GM12878 (cell line): ENCODE data around the gene RPL37A. TPM values are rescaled to one million over a fixed set of nuclear protein-coding genes. Genes with fewer than 3 reads are reported as not detected.

ENCODE experiments used
- ATAC-seq: fragments of 200-7000 bp; cut with Tn5 transposase; 3 replicates; pipeline ENCODE4 v1.9.1; 2020; ENCODE audit warnings: mild to moderate bottlenecking, moderate library complexity
- BruUV-seq: library from RNA; stranded (reverse); fragments of 400-500 nt; replicated peaks from 2 replicates; lab custom pipeline; 2021; lab: Mats Ljungman, UMichigan
- CTCF ChIA-PET: fragments of 300-600 bp; sonication (Branson Sonifier 250); formaldehyde crosslinking; extraction: SDS; loops from one replicate; lab custom pipeline; 2021; ENCODE audit warnings: inconsistent platforms; lab: Yijun Ruan, JAX
- POLR2A ChIA-PET: fragments of 350-600 bp; formaldehyde crosslinking; extraction: SDS; loops from one replicate; lab custom pipeline; 2021; ENCODE audit warnings: inconsistent platforms; lab: Charles Lee
- RAD21 ChIA-PET: fragments of 300-600 bp; sonication (Branson Sonifier 250); formaldehyde crosslinking; loops from one replicate; lab custom pipeline; 2023; ENCODE audit warnings: antibody characterized with exemption; ENCODE audit not compliant: unreplicated experiment; lab: Charles Lee
- SMC1A ChIA-PET: fragments of 300-600 bp; sonication (Branson Sonifier 250); formaldehyde crosslinking; loops from one replicate; lab custom pipeline; 2023; ENCODE audit not compliant: unreplicated experiment, uncharacterized antibody; lab: Charles Lee
- DNase-seq: peaks from one replicate; pipeline ENCODE4 v3.0.0-alpha.2; 2011; ENCODE audit warnings: low read depth, low spot score
- FAIRE-seq: peaks from 3 replicates; lab custom pipeline; 2011; peaks lifted over from hg19 to GRCh38; lab: Jason Lieb, UNC
- H2AFZ ChIP-seq: 2 replicates; pipeline ENCODE4 v1.6.0; 2011; ENCODE audit warnings: low read depth, low read length, control low read depth; ENCODE audit not compliant: control insufficient read depth
- H3K27ac ChIP-seq: 2 replicates; pipeline ENCODE4 v1.5.1; 2011; ENCODE audit warnings: control low read depth; ENCODE audit not compliant: control insufficient read depth, insufficient read depth
- H3K27me3 ChIP-seq, 2 experiments: replicated peaks in 1 of 2; 2 replicates each; pipeline versions ENCODE4 v1.6.0 to v1.6.1; 2011; ENCODE audit warnings: low read length in 1 of 2; ENCODE audit not compliant: control insufficient read depth in 2 of 2, insufficient read depth in 2 of 2
- H3K36me3 ChIP-seq, 2 experiments: 2 replicates each; pipeline ENCODE4 v1.5.1; 2011; ENCODE audit warnings: low read length in 1 of 2; ENCODE audit not compliant: control insufficient read depth in 2 of 2, insufficient read depth in 2 of 2
- H3K4me1 ChIP-seq: 2 replicates; pipeline ENCODE4 v1.6.1; 2011; ENCODE audit warnings: mild to moderate bottlenecking, low read length, moderate library complexity, mixed read lengths; ENCODE audit not compliant: control insufficient read depth, insufficient read depth
- H3K4me2 ChIP-seq: 2 replicates; pipeline ENCODE4 v1.6.0; 2011; ENCODE audit warnings: control low read depth; ENCODE audit not compliant: control insufficient read depth, insufficient read depth
- H3K4me3 ChIP-seq: fragments of 200-600 bp; sonication (generic); 2 replicates; pipeline ENCODE4 v1.5.1; 2016
- H3K79me2 ChIP-seq: 2 replicates; pipeline ENCODE4 v1.6.0; 2011; ENCODE audit warnings: low read length; ENCODE audit not compliant: control insufficient read depth, insufficient read depth
- H3K9ac ChIP-seq: 2 replicates; pipeline ENCODE4 v1.8.0; 2011; ENCODE audit warnings: low read length, control low read depth, mixed read lengths; ENCODE audit not compliant: control insufficient read depth, insufficient read depth
- H3K9me3 ChIP-seq: replicated peaks from 3 replicates; pipeline ENCODE4 v1.5.1; 2011; ENCODE audit warnings: mild to moderate bottlenecking, low read length; ENCODE audit not compliant: control insufficient read depth, insufficient read depth
- H4K20me1 ChIP-seq: 2 replicates; pipeline ENCODE4 v1.6.0; 2011; ENCODE audit not compliant: control insufficient read depth, insufficient read depth
- DPF2 ChIP-seq: fragments of 450-650 bp; IDR thresholded peaks from 2 replicates; pipeline ENCODE4 v1.6.1; 2017; ENCODE audit warnings: mild to moderate bottlenecking
- ETV6 ChIP-seq, 2 experiments: fragments of 450-650 bp in 1 of 2; IDR thresholded peaks in 1 of 2; conservative IDR thresholded peaks in 1 of 2; 2 replicates each; pipeline ENCODE4 v1.6.1; 2014; ENCODE audit warnings: antibody characterized with exemption in 1 of 2, borderline replicate concordance in 1 of 2, low read depth in 1 of 2, mild to moderate bottlenecking in 1 of 2, moderate library complexity in 1 of 2
- MYB ChIP-seq: fragments of 150-350 bp; IDR thresholded peaks from 2 replicates; pipeline ENCODE4 v1.6.1; 2014; ENCODE audit warnings: mild to moderate bottlenecking, low read depth, low read length, borderline replicate concordance
- RAD51 ChIP-seq: fragments of 450-650 bp; IDR thresholded peaks from 2 replicates; pipeline ENCODE4 v1.6.1; 2016; ENCODE audit warnings: moderate library complexity, mild to moderate bottlenecking, inconsistent platforms
- SP1 ChIP-seq: IDR thresholded peaks from one replicate; pipeline ENCODE4 v1.6.1; 2011; ENCODE audit warnings: low read depth, low read length
- ZNF217 ChIP-seq: fragments of 450-650 bp; IDR thresholded peaks from 2 replicates; pipeline ENCODE4 v1.6.1; 2017; ENCODE audit warnings: antibody characterized with exemption, mild to moderate bottlenecking
- ZNF274 ChIP-seq: IDR thresholded peaks from one replicate; pipeline ENCODE4 v1.8.0; 2011; ENCODE audit not compliant: insufficient read length, insufficient read depth
- WGBS: methylation state at CpG from one replicate; pipeline ENCODE4 v1.1.6; 2016; ENCODE audit warnings: low lambda C conversion rate; ENCODE audit not compliant: insufficient replicate concordance, insufficient coverage; ENCODE audit errors: missing lambda C conversion rate; 5-methylcytosine and 5-hydroxymethylcytosine counted together
- in situ Hi-C: fragments of 300-500 bp; cut with MboI; formaldehyde crosslinking; loops from 9 replicates; pipeline ENCODE4 v1.14.3; 2018; ENCODE audit warnings: mixed read lengths
- intact Hi-C: fragments of 100-400 bp; cut with micrococcal nuclease; formaldehyde crosslinking; loops from one replicate; pipeline ENCODE4 v1.14.2; 2022; ENCODE audit not compliant: unreplicated experiment
- polyA plus RNA-seq, 11 experiments: library from polyadenylated mRNA; depleted of rRNA in 4 of 11; unstranded in 6 of 11; stranded (reverse) in 5 of 11; fragments of >200 nt; fragmentation: Nextera tagmentation in 4 of 11; fragmentation: Illumina TruSeq in 1 of 11; extraction: Ambion mirVana in 4 of 11; extraction: Trizol in 1 of 11; gene quantifications; 1 replicate in 1 of 11; 2 replicates in 10 of 11; pipeline versions ENCODE4 v1.2.1 to v1.2.3, GENCODE V29; 2011 to 2016; ENCODE audit warnings: inconsistent platforms in 2 of 11, missing spikeins in 2 of 11, low read depth in 1 of 11
- total RNA-seq, 4 experiments: library from RNA; depleted of rRNA in 3 of 4; stranded (reverse); fragments of >200 nt in 3 of 4; fragmentation: Illumina TruSeq in 1 of 4; extraction: Trizol in 1 of 4; gene quantifications; 2 replicates each; pipeline versions ENCODE4 v1.2.1 to v1.2.3, GENCODE V29; 2013 to 2021
- TF ChIP-seq, protein P1 (sequence below): IDR thresholded peaks from 2 replicates; pipeline ENCODE4 v1.6.1; 2011; ENCODE audit warnings: mild to moderate bottlenecking, low read depth, low read length, moderate library complexity; ENCODE audit not compliant: insufficient replicate concordance
- TF ChIP-seq, protein P2 (sequence below): IDR thresholded peaks from 2 replicates; pipeline ENCODE4 v1.6.1; 2012; ENCODE audit warnings: improper control_type of control experiment, low read depth, low read length; ENCODE audit not compliant: insufficient replicate concordance

The RPL37A gene
- total and polyA plus RNA-seq, 10 of the 15 experiments (the other 5 are each of a cell fraction or from before 2014, with no cell fraction given) = 2,847 to 6,854 (median 5,110) TPM

DNA sequence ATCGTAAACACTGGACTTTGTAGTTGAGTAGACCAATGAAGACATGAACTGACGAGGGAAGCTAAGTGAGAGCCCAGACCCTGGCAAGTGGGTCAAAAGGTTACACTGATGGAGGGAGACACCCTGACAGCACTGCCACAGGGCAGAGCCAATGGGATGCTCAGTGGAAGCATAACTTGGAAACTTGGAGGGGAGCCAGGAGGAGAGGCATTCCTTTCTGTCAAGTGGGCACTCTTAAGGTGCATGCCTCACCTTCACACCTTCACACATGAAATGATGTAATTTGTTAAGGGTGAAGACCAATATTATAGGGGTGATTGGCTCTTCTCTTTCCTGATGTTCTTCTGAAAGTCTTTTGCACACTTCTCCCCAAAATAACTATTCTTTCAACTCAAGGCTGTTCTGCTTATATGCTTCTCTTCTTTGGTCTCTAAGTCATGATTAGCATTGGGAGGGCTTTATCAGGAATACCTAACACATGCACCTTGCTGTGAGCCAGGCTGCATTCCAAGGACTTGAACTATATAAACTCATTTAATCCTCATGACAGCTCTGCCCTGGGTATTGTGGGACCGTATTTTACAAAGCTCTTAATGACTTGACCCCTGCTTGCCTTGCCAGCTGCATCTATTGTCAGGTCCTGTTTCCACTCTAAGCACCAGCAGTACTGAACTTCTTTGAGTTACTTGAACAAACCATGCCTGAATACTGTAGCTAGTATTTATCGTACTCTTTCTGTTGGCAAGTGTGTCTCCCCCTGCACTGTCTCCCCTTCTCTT lies 19.0 kb downstream of the RPL37A start:
- Histone ChIP-seq H3K36me3 (no peaks in the 10 kb centered on the region), H3K9ac (no peak overlapping the region), H3K79me2 (no peaks in the 10 kb centered on the region)
- in situ Hi-C loops = loop anchor here (5.0 kb wide), 1 partner anchor 150 kb away; no protein-coding TSS in a partner anchor
- TF ChIP-seq SP1 (no peak), ETV6 (conservative IDR thresholded peaks at IDR 0.05 in 1 of 2, IDR thresholded peaks at IDR 0.05 in 1 of 2; ENCODE audit: borderline replicate concordance in 1 of 2, low read depth in 1 of 2) (no peak), MYB (no peak), ZNF274 (no peak), DPF2 (no peak), RAD51 (no peak), ZNF217 (no peak)
- TF ChIP-seq, protein P1, sequence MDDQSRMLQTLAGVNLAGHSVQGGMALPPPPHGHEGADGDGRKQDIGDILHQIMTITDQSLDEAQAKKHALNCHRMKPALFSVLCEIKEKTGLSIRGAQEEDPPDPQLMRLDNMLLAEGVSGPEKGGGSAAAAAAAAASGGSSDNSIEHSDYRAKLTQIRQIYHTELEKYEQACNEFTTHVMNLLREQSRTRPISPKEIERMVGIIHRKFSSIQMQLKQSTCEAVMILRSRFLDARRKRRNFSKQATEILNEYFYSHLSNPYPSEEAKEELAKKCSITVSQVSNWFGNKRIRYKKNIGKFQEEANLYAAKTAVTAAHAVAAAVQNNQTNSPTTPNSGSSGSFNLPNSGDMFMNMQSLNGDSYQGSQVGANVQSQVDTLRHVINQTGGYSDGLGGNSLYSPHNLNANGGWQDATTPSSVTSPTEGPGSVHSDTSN = no peak
- TF ChIP-seq, protein P2, sequence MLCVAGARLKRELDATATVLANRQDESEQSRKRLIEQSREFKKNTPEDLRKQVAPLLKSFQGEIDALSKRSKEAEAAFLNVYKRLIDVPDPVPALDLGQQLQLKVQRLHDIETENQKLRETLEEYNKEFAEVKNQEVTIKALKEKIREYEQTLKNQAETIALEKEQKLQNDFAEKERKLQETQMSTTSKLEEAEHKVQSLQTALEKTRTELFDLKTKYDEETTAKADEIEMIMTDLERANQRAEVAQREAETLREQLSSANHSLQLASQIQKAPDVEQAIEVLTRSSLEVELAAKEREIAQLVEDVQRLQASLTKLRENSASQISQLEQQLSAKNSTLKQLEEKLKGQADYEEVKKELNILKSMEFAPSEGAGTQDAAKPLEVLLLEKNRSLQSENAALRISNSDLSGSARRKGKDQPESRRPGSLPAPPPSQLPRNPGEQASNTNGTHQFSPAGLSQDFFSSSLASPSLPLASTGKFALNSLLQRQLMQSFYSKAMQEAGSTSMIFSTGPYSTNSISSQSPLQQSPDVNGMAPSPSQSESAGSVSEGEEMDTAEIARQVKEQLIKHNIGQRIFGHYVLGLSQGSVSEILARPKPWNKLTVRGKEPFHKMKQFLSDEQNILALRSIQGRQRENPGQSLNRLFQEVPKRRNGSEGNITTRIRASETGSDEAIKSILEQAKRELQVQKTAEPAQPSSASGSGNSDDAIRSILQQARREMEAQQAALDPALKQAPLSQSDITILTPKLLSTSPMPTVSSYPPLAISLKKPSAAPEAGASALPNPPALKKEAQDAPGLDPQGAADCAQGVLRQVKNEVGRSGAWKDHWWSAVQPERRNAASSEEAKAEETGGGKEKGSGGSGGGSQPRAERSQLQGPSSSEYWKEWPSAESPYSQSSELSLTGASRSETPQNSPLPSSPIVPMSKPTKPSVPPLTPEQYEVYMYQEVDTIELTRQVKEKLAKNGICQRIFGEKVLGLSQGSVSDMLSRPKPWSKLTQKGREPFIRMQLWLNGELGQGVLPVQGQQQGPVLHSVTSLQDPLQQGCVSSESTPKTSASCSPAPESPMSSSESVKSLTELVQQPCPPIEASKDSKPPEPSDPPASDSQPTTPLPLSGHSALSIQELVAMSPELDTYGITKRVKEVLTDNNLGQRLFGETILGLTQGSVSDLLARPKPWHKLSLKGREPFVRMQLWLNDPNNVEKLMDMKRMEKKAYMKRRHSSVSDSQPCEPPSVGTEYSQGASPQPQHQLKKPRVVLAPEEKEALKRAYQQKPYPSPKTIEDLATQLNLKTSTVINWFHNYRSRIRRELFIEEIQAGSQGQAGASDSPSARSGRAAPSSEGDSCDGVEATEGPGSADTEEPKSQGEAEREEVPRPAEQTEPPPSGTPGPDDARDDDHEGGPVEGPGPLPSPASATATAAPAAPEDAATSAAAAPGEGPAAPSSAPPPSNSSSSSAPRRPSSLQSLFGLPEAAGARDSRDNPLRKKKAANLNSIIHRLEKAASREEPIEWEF = no peak
- TF ChIP-seq, all 136 proteins: peak for 0
- 96% methylated on average over 4 of the region's 4 CpGs for WGBS
- RAD21 ChIA-PET = interaction anchor here (1.1 to 12.8 kb wide), 6 partner anchors 10 to 408 kb away, joined by 3 to 239 read pairs (median 4); partner anchors contain the start of gene RPL37A
- Histone ChIP-seq H3K4me2 (no peak overlapping the region), H3K4me1 (no peaks in the 10 kb centered on the region), H3K27me3 (no peaks in the 10 kb centered on the region), H3K4me3 (no peak overlapping the region), H2AFZ (no peak overlapping the region), H3K9me3 (no peaks in the 10 kb centered on the region), H4K20me1 (no peaks in the 10 kb centered on the region), H3K27ac (no peak overlapping the region)
- SMC1A ChIA-PET = interaction anchor here (0.9 to 10.2 kb wide), 10 partner anchors 9 to 297 kb away, joined by 3 to 226 read pairs (median 4); no protein-coding TSS in a partner anchor
- CTCF ChIA-PET = interaction anchor here (0.7 to 15.8 kb wide), 22 partner anchors 8 to 407 kb away, joined by 3 to 475 read pairs (median 4); partner anchors contain the start of gene RPL37A
- POLR2A ChIA-PET = interaction anchor here (0.5 to 0.6 kb wide), 2 partner anchors 105 to 145 kb away, joined by 3 to 7 read pairs; no protein-coding TSS in a partner anchor
- BruUV-seq = no TSS peak
- ATAC-seq (no peak), DNase-seq (no peak), FAIRE-seq (no peak)
- intact Hi-C loops = loop anchor here (5.0 kb wide), 2 partner anchors 75 to 295 kb away; no protein-coding TSS in a partner anchor
